GM19238 (cell line): Measurements from ENCODE around the gene CIROP.

Experiments
- DNase-seq: peaks from one replicate; pipeline ENCODE4 v3.0.0; 2011; ENCODE audit warnings: low spot score; ENCODE audit not compliant: insufficient read length

Gene CIROP

GRCh38 chr14:23051141-23052057 lies 53.4 kb downstream of the CIROP start:
- DNase-seq = no peak
